CD1c-positive myeloid dendritic cell (primary cell): ENCODE data around the gene DYDC2.
A peak's percentile ranks its signal among the peaks of the same experiment; 100 is the strongest.
"Not testable (repeated sequence)": the region's sequence is repeated elsewhere in the genome, so short reads cannot be mapped to it uniquely, and the experiment has no call there.

Source experiments
- DNase-seq: peaks from one replicate; pipeline ENCODE4 v3.0.0-alpha.2; 2016; ENCODE audit errors: extremely low spot score

The DYDC2 gene

GRCh38 chr10:80413271-80413996, 56.9 kb downstream of the DYDC2 start:
- peak; percentile 44 for DNase-seq

GRCh38 chr10:80414142-80414895, 57.7 kb downstream of the DYDC2 start:
- DNase-seq = no peak

GRCh38 chr10:80415734-80416478, 59.3 kb downstream of the DYDC2 start:
- DNase-seq = no peak

- DNase-seq = no peak
These were observed 60.0 kb downstream of the DYDC2 start for GRCh38 chr10:80416479-80417098.

GRCh38 chr10:80417256-80417655, 60.7 kb downstream of the DYDC2 start:
- DNase-seq = not testable (repeated sequence)
